ENCODE results near the gene KRT75.

The KRT75 gene

DNA sequence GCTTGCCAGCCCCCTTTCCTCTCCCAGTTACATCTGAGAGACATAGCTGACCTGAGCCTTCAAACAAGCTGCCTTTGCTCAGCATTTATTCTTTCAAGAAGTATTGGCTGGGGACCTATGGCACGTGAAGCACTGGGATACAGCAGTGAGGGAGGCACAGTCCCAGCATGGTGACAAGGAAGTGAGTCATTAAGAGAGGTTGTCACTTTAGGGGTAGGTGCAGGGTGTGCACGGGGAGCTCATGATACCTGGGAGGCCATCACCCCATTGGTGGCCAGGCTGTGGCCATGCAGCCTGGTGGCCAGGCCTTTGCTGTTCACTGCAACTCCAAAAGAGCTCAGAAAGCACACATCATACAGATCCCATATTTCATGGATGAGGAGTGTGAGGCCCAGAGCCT lies 5.7 kb upstream of the KRT75 start:
- DNase-seq (ENCODE audit: low read depth) = no peak

DNA sequence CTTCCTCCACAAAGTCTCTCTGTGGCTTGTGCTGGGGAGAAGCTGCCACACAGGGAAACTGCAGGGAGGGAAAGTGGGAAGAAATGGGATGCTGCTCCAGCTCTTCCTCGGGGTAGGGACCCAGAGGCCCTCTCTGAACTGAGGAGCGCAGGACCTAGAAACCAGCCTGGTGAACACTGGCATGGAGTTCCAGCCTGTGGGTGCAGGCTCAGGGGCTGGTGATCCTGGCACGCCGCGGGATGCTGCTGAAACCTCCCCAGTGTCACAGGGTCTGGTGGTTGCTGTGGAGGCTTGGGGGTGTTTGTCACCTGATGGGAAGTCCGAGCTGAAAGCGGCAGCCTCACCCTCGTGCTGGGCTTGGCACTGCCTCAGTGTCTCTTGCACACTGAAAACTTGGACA lies 5.2 kb upstream of the KRT75 start:
- no peak for DNase-seq (ENCODE audit: low read depth)

DNA sequence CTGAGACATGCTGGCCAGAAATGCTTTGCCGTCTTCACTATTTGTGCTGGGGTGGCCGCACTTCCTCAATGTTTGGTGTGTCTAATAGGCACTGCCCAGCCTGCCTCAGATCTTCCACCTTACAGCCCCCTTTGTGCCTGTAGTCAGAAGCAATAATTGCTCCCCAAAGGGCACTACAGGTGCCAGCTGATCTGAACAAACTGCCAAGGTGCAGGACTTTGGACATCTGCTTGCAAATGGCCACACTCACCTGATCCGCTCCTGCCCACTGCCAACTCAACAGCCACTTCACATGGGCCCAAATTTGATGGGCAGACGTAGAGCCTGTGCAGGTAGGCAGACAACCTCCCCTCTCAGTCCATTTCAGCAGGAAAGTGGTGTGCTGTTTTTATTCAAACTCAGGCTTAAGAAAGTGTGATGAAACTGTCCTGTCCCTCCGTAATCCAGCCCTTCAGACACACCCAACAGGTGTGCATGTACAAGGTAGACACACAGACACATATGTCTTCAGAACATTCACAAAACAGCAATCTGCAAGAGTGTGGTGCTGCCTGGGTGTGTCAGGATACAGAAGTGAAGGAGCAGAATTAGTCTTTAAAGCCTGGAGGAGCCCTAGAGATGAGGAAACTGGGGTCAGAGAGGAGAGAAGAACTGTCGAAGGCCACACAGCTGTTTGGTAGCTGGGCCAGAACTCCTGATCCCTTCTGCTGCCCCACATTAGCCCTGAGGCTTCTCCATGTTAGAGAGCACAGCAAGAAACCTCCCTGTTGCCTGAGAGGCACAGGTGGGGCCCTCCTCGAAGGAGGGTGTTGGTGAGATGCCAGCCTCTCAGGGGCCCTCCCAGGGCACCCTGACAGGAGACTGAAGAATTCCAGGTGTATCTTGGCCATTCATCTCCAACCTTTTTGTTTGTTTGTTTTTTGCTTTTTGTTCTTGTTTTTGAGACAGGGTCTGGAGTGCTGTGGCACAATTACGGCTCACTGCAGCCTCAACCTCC lies 4.4 kb upstream of the KRT75 start:
- DNase-seq (ENCODE audit: low read depth) = no peak

DNA sequence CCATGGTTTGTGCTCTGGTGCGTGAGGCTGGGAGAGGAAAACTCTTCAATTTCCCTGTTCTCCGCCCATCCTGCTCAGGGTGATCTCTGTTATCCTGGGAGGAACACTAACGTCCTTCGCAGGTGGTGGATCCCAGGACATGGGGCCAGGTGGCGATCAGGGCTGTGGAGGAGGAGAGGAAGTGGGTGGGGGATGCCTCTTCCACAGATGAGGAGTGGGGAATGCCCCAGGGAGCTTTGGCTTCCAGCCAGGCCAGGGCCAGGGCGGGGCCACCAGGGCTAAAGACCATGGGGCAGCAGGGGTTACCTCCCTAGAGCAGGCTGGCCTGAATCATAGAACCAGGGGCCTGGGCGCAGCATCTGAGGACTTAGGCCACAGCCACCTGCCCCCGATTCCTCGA lies 3.3 kb upstream of the KRT75 start:
- DNase-seq (ENCODE audit: low read depth) = no peak

DNA sequence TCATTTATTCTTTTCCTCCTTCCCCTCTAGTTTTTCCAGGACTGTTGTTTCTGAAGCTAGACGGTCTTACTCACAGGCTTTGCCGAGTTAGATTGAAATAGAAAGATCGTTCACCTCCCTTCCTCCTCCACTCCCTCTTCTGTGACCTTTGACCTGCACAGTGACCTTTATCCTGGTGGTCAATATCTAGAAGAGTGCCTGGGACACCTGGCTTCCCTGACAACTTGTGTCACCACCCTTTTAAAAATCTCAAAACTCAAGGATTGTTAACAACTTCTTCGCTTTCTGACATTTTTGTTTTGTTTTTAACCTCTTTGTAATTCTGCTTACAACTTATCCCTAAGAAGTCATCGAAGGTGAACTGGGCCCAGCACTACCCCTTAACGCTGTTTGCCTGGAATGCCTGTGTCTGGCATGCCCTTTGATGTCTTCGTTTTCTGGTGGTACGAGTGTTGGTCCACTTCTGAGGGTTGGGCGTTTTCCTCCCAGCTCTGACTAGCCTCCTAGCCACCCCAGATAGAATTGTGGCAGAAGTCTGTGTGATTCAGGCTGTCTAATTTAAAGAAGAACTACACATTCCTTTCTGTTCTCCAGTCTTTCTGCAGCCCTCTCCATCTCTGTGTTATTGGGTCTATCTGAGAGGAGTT lies 2.8 kb upstream of the KRT75 start:
- no peak for DNase-seq (ENCODE audit: low read depth)

DNA sequence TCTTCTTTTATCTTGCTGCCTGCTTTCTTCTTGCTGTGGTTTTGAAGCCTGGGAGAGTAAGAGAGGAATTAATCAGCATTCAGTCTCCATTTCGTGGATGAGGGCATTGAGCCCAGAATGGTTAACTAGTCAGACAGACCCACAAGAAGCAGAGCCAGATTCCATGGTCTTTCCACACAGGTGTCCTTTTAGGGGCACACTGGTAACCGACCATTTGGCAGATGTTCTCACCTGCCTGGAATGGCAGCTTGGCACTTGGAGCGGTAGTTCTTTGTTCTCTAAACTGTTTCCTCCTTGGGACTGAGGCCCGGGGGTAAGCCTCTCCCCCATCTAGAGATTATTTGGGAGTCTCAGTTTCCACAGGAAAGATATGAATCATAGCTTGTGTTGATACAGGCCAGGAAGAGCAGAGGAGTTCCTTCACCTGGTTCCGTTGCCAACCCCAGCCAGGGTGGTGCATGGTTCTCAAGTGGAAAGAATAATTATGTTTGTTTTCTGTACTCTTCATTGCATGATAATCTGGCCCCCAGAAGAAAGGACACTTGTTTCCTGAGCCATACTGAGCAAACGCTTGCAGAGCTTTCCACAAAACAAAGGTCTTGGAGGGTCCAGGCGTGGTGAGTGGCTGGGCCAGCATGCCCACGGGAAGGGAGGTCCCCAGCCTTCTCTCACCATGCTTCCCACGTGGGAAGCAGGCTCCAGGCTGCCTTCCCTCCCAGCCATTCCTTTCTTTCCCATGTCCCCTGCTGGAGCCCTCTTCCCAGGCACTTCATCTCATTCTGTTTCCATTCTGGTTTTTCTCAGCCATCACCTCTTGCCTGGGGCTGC lies 2.0 kb upstream of the KRT75 start:
- DNase-seq (ENCODE audit: low read depth) = no peak

DNA sequence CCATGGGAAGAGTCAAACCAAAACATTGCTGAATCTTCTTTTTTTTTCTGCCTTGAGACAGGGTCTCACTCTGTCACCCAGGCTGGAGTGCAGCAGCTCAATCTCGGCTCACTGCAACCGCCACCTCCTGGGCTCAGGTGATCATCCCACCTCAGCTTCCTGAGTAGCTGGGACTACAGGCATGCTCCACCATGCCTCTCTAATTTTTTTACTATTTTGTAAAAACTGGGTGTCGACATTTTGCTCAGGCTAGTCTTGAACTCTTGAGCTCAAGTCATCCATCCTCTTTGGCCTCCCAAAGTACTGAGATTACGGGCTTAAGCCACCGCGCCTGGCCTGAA lies 1.5 kb upstream of the KRT75 start:
- no peak for DNase-seq (ENCODE audit: low read depth)

DNA sequence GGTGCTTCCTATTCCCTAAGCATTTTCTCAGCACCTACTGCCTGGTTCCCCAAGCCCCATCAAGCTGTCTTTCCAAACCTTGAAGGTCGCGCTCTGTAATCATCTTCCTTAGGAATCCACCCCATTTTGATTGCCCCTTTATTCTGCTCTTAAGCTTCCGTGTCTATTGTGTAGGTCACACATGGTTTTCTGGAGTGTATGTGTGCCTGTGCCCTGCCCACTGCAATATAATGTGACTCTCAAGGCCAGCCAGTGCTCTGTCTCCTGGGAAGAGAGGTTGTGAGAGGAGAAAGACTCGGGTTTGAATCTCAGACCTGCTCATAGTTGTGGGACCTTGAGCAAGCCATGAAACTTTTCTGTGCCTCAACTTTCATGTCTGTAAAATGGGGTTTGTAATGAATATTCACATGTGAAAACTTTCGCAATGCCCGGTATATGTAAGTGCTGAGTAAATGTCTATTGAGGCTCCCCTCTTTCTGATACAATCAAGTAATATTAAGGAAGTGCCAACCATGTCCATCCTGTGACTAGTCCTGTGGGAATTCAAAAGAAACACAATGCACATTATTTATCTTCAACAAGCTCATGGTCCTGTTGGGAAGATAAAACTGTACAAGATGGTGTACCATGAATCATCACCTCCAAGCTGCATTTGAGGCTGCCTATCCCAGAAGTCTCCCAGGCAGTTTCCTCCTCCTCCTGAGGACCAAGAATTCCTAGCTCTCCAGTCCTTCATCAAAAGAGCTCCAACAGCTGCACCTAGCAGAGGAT lies 774 bp upstream of the KRT75 start:
- DNase-seq (ENCODE audit: low read depth) = no peak

DNA sequence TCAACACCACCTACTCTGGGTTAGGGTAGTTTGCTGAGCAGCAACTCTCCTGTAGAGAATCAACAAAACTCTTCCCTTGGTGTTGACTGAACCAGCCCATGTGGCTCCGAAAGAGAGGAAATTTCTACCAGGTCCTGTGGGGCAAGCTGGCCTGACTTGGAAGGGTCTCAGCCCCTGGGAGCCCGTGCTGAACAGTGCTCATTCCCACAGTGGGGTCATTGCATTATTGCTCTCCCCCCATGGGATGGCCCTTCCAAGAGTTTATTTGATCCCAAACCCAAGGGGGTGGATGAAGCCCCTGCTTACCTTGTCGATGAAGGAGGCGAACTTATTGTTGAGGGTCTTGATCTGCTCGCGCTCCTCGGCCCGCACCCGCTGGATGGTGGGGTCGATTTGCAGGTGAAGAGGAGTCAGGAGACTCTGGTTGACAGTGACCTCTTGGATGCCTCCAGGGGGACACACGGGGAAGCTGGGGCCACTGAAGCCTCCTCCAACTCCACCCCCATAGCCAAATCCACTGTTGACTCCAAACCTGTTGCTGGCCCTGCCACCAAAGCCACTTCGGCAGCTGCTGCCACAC lies 580 bp downstream of the KRT75 start:
- no peak for DNase-seq (ENCODE audit: low read depth)

DNA sequence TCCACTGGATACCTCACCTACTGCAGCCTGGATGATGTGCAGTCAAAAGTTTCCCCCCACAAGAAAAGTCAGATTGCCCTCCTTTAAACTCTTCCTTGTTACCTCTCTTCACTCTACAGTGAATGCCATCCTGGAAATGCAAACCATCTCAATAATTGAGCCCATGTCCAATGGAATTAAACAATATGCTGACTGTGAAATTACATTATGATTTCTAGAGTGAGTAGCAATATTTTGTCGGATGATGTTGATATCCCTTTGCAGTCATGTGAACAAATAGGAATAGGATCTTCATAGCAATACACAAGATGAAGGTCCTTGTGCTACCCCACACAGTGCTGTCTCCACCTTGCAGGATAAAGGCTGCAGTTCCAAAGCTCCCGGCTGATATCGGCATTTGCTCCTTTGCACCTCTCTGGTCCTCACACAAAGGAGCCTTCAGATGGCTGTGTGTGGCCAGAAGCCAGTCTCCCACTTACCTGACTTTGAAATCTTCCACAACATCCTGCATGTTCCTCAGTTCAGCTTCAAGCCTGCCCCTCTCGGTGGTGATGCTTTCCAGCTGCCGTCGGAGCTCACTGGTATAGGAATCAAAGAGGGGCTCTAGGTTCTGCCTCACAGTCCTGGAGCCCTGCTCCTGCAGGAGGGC lies 1.5 kb downstream of the KRT75 start:
- DNase-seq (ENCODE audit: low read depth) = no peak

DNA sequence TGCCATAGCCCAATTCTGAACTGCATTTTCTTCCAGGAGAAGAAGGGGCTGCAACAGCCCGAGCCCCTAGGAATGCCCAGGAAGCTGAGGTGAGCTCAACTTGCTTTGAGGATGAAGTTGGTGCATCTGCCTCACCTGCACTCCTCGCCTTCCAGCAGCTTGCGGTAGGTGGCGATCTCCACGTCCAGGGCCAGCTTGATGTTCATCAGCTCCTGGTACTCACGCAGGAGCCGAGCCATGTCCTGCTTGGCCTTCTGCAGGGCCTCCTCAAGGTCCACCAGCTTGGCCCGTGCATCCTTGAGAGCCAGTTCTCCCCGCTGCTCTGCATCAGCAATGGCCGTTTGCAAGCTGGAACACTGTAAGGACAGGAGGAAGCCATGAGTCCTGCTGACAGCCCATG lies 6.0 kb downstream of the KRT75 start:
- DNase-seq (ENCODE audit: low read depth) = no peak

DNA sequence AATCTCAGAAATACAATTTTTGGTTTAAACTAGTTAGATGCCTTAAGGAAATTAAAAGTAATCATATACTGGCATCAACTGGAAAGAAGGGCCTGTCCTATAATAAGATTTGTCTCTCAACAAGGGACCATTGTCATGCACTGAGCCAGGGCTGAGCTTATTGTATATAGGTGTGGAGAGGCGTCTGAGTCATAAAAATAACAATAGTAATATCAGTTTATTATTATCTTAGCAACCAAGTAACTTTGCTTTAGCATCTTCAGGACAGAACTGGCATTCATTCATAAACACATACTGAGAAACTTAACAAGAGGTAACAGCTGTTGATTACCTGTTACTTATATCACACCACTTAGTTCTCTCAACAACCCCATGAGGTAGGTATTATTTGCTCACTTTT lies 7.1 kb downstream of the KRT75 start:
- DNase-seq (ENCODE audit: low read depth) = no peak

DNA sequence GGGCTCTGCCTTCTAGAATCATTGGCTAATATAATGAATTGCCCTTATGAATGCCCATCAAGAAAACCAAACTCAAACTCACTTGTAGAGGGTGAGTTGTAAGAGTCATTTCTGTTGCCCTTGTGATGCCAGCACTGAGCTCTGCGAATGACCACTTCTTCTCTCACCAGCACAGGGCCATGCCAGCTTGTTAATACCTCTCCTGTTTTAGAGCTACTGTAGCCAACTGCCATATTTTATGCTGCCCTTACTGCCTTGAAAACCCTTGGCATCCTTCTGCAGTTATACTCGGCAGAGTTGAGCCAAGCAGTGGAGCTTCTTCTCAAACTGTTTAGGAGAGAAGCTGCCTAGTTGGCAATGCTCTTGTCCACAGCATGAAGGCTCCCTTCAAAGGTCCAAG lies 8.1 kb downstream of the KRT75 start:
- no peak for DNase-seq (ENCODE audit: low read depth)

DNA sequence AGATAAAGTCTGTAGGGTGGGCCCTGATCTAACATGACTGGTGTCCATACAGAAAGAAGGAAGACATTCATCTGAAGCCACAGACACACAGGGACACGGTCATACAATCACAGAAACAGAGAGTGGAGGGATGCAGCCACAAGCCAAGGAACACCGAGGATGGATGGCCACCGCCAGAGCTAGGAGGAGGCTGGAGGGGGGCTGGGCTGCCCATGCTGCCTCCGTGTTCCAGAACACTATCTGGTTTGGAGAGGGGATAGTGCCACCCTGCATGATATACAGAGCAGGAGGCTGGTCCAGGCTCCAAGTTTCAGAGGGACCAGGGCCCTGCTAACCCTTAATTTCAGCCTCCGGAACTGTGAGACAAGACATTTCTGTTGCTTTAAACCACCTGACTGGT lies 8.7 kb downstream of the KRT75 start:
- DNase-seq (ENCODE audit: low read depth) = no peak

DNA sequence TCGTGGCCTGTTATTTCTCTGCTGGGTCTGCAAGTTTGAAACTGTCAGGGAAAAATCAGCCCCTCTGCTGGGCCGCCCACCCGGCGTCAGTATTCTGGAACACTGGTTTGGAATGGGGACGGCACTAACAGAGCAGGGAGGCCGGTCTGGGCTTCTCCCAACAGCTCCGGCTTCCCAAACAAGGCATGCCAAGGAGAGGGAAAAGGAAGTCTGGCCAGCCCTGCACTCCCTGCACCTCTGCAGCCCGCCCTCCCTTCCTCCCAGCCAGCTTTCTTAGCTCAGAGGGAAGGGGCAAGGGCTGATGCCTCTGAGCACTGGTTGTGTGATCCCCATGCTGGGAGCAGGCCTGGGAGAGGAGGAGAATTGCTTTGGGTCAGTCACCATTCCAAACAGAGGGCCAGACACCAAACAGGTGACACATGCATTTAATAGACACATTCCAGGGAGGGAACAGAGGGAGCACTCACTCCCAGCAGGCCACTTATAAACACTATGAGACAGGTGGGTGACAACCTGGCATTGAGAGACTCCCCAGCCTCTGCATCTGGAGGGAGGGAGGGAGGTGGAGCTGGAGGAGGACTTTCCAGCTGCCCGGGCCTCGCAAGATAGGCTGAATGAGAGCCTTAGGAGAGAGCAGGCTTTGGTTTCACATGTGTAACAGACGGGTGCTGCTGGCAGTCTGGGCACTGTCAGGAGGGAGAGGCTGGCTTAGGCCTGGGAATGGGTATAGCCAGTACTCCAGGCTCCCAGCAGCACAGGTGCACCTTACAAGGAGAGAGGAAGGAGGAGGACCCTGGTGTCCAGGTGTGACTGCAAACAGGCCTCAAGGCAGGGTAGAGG lies 10.3 kb downstream of the KRT75 start:
- no peak for DNase-seq (ENCODE audit: low read depth)

DNA sequence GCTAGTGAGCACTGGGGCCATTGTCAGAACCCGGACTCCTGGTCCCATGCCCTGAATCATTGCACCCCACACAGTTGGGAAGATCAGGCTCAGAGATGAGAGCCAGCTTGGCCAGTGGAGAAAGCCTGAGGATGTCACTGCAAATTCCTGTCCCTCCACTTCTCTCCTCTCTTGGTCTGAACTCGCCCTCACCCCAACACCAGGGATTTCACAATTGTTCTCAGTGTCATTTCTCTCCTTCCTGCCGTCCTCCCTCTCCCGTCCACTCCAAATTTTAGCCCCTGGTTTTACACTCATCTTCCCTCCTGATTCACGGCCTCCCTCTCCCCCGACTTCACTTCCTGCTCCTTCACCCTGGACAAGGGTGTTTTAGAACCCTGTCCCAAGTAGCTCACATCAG lies 11.1 kb downstream of the KRT75 start:
- DNase-seq (ENCODE audit: low read depth) = no peak

DNA sequence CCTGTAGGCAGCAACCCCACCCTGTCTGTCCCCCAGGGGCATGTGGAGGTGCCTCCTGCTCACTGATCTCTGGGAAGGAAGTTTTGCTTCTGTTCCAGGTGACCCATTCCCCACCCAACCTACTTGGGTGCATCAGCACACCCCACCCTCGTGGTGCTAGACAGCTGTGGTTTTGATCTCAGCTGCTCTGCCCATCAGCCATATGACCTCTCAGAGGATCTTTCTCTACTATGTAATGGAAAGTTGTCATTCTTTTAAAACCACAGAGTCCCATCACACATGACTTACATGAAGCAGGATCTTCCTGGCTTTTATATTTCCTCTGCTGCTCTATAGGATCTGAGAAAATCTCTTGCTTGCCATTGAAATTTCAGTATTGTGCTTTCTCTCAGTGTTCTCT lies 14.5 kb downstream of the KRT75 start:
- no peak for DNase-seq (ENCODE audit: low read depth)

DNA sequence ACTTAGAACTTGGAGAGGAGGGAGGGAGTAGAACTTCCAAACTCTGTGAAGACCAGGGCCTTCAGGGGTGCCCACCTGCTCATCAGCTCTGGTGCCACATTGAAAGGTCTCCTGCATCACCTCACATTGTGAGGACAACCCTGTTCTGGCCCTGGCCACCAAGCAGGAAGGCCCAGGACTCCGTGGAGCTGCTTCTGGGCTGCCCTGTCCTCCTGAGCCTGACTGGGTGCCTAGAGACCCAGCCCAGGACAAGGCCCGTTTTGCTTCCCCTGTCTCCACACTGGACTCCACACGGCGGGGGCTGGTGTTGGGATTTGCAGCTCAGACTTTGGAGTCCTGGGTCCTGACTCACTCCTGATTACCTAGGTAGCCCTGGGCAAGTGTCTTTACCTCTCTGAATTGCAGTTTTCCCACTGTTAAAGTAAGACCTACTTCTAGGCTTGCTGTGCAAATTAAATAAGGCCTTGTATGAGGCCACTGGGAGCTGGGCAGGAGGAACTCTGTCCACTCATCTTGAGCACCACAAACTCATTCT lies 15.5 kb downstream of the KRT75 start:
- no peak for DNase-seq (ENCODE audit: low read depth)

DNA sequence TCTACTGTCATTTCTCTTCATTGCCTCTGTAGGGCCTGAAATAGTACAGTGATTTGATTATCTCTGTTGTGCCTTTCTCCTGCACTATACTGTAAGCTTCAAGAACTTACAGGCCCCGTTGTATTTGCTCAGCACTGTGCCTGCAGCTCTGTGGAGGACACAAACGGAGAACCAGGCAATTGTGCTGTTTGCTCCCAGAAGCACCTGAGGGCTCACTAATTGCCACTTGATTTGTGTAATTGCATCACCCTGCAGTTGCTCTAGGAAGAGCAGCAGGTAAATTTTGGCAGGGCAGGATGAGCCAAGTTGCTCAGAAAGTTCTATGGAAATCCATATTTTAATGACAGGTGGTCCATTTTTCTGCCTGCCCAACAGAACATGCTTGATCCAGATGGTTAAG lies 16.4 kb downstream of the KRT75 start:
- no peak for DNase-seq (ENCODE audit: low read depth)

DNA sequence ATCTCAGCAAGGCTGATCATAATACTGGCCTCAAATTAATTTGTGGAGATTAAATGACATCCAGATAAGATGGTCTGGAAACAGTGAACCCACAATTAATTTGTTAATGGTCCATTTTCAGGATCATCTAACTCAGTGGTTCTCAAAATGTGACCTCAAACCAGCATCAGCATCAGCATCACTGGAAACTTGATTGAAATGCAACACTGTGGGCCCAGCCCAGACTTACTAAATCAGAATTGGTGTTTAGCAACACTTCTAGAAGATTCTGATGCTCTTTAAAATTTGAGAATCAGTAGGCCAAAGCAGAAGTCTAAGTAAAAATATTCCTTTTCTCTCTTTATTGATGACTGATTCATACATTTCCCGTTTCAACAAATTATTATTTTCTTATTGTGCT lies 17.4 kb downstream of the KRT75 start:
- no peak for DNase-seq (ENCODE audit: low read depth)
